Keratinocyte (primary cell): ENCODE data around the gene PLD4.

Experiments
- CTCF ChIP-seq, 3 experiments: IDR thresholded peaks in 1 of 3; conservative IDR thresholded peaks in 1 of 3; optimal IDR thresholded peaks in 1 of 3; 2 replicates in 2 of 3; 3 replicates in 1 of 3; pipeline versions ENCODE3 to v1.5.1; 2011; ENCODE audit warnings: low read length in 3 of 3, mild to moderate bottlenecking in 3 of 3, moderate library complexity in 2 of 3, control low read depth in 1 of 3, inconsistent platforms in 1 of 3; ENCODE audit not compliant: insufficient read depth in 2 of 3; ENCODE audit errors: extremely low read depth in 1 of 3
- EZH2 ChIP-seq: IDR thresholded peaks from one replicate; pipeline ENCODE4 v1.6.1; 2012; ENCODE audit warnings: inconsistent platforms, mild to moderate bottlenecking, low read length, moderate library complexity

- TF ChIP-seq CTCF (optimal IDR thresholded peaks at IDR 0.05 in 1 of 3, IDR thresholded peaks at IDR 0.05 in 1 of 3, conservative IDR thresholded peaks at IDR 0.05 in 1 of 3; ENCODE audit: extremely low read depth in 1 of 3, insufficient read depth in 2 of 3, low read length in 3 of 3) (no peak), EZH2 (no peak)
These were observed 28.7 kb upstream of the PLD4 start for GRCh38 chr14:104895786-104896661.
